DMS114 treated with DMSO at 0.1 percent for 48 hours (cell line): ENCODE measurements around the gene ARHGAP15.

Experiments used
- DNase-seq: peaks from one replicate; lab custom pipeline; 2025; ENCODE audit not compliant: unreplicated experiment; lab: John Stamatoyannopoulos, UW

Gene ARHGAP15

DNA sequence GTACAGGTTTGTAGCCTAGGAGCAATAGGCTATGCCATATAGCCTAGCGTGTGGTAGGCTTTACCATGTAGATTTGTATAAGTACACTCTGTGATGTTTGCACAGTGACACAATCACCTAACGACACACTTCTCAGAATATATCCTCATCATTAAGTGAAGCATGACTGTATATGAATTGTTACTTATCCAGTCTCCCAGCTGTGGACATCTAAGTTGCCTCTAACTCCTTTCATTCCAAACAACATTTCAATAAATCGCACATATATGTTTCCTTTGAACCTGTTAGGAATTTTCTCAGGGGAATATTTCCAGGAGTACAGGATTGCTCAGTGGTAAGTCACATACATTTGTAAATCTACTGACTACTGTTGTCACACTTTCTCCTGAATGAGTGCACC is 90.0 kb downstream of the ARHGAP15 start:
- no peak for DNase-seq

GRCh38 chr2:143223556-143223955 is 94.3 kb downstream of the ARHGAP15 start:
- DNase-seq = no peak

DNA sequence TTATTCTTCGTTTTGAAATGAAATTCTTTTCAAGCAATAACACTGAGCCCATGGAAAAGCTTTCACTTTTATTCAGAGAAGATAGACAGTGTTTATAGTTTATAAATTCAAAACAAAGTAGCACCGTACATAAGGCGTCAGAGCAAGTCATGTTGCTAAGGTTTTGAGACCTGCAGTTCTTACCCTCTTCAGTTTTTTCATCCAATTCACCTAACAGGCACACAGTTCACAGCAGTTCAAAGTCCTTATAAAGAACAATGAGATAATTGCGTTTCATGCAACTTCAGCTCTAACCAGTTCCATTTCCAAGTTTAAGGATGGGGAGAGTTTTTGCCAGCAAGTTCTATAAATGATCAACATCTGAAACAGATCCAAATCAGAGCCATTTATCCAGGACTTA is 96.7 kb downstream of the ARHGAP15 start:
- DNase-seq = no peak

- DNase-seq = no peak
Observed at GRCh38 chr2:143226714-143227541, 97.7 kb downstream of the ARHGAP15 start.

GRCh38 chr2:143229411-143229810 is 100.2 kb downstream of the ARHGAP15 start:
- DNase-seq = no peak

GRCh38 chr2:143229952-143230351 is 100.7 kb downstream of the ARHGAP15 start:
- DNase-seq = no peak

DNA sequence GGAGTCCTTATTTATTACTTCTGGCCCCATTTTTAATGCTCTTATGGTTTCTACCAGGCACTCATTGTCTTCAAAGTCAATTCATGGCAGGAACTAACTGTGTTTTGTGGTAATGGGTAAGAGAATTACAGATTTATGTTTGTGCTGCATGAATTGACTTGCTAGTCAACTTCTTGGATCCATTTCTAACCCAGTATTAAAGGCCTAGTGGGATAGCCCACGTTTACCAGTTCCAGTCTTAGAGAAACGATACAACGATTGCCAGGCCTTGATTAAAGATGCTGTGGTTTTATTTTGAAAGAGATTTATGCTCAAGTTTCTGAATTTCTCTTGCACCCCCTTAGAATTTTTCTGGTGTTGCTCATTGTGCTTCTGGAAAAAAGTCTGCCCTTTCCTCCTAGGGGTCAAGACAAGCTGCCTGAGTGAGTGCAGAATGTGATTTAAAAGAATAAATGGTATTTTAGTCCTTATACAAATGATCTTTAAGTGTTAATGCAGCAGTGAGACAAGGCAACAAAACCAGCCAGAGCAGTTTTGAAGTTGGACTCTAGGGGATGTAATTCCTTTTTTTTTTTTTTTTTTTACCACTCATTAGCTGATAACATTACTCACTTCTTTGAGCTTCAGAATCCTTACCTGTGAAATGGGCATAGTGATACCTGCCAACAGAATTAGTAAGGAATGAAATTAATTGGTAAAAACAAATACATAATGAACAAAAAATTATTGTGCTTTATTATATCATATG is 101.5 kb downstream of the ARHGAP15 start:
- no peak for DNase-seq

GRCh38 chr2:143231254-143231645 is 102.0 kb downstream of the ARHGAP15 start:
- no peak for DNase-seq

DNA sequence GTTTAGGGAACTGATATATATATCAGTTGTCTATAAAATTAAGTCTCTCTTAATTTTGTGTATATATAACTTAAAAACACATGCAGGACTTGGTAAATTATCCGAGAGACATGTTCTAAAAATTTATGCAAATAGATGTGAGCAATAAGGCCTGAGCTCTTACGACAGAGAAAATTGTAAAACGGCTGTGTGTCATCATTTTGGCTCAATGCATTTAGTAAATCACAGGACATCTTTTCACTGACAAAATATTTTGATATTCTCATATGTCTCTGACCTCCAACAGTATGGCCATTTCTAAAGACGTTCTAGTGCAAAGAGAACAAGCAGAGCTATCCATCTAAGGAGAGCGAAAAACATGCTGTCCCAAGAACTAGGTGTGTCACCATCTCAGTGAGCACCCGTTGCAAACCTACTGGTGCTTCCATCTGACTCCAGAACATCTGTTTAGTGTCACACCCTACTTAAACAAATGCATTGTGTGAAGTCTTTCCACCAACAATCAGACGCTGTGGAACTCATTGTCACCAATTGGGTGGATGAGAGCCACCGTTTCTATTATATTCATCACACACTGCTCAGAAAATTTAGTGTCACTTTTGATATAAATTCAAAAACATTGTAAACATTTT is 108.0 kb downstream of the ARHGAP15 start:
- DNase-seq = no peak

DNA sequence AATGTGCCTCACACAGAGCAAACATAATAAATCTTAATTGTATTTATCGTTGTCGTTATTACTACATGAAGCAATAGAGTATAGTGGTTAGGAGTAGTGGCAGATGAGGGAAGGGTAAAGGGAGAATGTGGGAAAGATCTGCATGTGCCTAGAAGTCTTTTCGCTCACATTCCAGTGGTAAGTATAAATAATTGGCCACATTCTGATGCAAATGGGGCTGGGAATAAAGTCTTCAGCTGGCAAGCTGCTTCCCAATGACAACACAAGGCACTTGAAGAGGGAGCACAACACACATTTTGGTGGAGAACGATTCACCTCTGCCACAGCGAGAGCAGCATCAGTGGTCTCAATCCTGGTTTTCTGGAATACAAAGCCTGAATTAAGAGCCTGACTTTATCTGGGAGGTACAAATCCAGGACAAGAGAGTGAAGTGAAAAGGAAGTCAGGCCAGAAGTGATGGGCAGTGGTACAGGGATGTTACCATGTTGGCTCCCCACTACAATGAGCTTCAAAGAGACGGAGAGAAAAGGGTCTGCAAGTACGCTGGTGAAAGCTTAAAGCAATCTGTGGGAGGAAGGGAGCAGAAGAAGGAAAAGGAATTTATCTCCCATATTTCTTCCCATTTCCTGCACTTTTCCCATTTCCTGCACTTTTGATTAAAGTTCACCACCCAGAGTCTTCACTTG is 112.3 kb downstream of the ARHGAP15 start:
- no peak for DNase-seq

- DNase-seq = no peak
Observed at GRCh38 chr2:143246246-143246645, 117.0 kb downstream of the ARHGAP15 start.

GRCh38 chr2:143246815-143247744 is 117.9 kb downstream of the ARHGAP15 start:
- no peak for DNase-seq

GRCh38 chr2:143248631-143249030 is 119.4 kb downstream of the ARHGAP15 start:
- DNase-seq = no peak

GRCh38 chr2:143251681-143252080 is 122.5 kb downstream of the ARHGAP15 start:
- no peak for DNase-seq

GRCh38 chr2:143252138-143252907 is 123.1 kb downstream of the ARHGAP15 start:
- DNase-seq = no peak

DNA sequence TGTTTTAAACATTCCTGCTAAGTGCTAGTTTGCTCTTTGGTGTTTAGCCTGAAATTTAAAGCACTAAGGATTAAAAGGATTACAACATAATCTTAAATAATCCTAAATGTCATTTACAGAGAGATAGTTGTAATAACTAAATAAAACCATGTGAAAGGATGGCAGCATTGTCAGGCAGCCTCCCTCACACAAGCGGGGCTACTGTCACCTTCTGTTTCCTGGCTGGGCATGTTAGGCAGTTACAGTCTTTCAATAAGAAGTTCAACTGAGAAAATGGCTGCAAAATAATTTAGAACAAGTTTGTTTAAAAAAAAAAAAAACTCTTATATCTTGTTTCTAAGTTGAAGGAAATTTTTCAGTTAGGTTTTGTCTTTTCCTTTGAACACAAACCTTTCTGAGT is 124.9 kb downstream of the ARHGAP15 start:
- no peak for DNase-seq

DNA sequence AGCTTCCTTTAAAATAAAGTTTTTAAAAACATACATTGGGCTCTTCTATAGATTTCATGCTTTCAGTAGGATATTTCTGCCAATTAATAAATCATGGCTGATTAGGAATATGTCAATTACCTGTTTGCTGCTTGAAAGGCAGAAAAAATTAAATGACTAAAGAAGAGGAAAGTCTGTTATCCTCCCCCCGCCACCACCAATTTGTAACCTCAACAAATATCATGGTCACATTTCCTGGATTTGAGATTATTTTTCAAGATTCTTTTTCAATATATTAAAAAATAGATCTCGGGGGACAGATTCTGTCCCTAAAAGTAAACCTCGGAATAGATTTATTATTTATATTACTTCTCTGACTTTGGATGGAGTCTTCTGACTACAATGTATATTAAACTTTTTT is 125.9 kb downstream of the ARHGAP15 start:
- DNase-seq = no peak

DNA sequence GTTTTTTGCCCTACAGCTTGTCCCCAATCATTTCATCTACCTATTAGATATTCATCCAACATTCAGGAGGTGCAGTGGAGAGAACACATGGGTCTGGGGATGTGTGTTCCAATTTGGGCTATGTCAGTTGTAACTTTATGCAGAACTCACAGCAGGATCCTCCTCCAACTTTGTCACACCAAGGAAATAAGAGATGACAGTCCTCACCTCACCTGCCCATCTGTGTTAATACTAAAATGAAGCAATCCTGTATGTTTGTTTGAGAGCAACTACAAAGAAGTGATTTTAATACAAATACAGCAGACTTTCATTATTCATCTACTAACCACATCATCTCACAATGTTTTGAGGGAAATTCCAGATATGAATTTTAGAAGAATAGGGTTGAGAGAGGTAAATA is 126.7 kb downstream of the ARHGAP15 start:
- DNase-seq = no peak

GRCh38 chr2:143258126-143258892 is 129.1 kb downstream of the ARHGAP15 start:
- no peak for DNase-seq
